ENCODE measurements around the gene SEMA3C.

The SEMA3C gene

DNA sequence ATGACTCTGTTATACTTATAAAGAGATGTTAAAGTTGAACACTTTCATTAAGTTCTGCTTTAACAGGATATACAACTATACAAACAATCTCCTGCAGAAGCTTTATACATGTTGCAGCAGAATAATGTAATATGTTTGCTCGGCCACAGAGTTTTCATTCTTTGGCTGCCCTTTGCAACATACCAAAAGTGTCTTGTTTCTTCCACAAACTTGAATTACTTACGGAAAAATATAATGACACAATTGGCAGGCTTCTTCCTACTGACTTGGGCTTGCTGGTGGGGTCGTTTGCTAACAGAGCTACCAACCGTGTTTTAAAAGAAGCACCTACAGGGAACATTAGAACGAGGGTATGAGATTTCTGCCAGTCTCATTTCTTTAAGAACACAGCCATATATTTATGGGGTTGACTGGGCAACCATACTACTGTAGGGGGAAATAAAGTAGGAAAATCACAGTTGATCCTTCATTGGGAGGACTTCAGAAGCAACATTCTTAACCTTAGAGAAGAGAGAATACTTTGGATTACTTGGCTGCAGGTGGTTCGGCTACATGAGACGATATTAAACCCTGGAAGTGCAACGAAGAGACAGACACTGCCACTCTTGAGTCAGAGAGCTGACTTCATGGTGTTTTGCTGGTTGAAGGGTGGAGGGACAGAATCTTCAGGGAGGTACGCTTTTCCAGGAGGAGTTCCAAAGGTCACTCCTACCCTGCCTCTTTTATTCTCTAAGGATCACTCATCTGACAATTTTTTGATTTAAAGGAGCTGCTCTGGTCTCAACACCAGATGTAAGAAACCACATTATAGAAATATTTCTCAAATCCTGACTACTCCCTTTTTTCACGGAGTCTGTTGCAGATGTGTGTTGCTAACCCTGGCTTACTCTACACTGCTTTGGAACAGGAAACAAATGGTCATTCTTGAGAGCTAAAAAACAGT is 123.9 kb downstream of the SEMA3C start:
- no peak overlapping the region for H3K4me3 ChIP-seq (ENCODE audit: low read length)
- DNase-seq (ENCODE audit: low read depth): no peak
- TF ChIP-seq CTCF (IDR thresholded peaks at IDR 0.05; ENCODE audit: insufficient read depth, low read depth, low read length, missing control alignments): no peak

GRCh38 chr7:80791509-80791929 is 127.3 kb downstream of the SEMA3C start:
- TF ChIP-seq CTCF (IDR thresholded peaks at IDR 0.05; ENCODE audit: insufficient read depth, low read depth, low read length, missing control alignments): no peak
- H3K4me3 ChIP-seq (ENCODE audit: low read length): no peak overlapping the region
- DNase-seq (ENCODE audit: low read depth): no peak

GRCh38 chr7:80790877-80791276 is 128.0 kb downstream of the SEMA3C start:
- no peak for DNase-seq (ENCODE audit: low read depth)
- no peak overlapping the region for H3K4me3 ChIP-seq (ENCODE audit: low read length)
- no peak for TF ChIP-seq CTCF (IDR thresholded peaks at IDR 0.05; ENCODE audit: insufficient read depth, low read depth, low read length, missing control alignments)

GRCh38 chr7:80787721-80788120 is 131.1 kb downstream of the SEMA3C start:
- no peak overlapping the region for H3K4me3 ChIP-seq (ENCODE audit: low read length)
- TF ChIP-seq CTCF (IDR thresholded peaks at IDR 0.05; ENCODE audit: insufficient read depth, low read depth, low read length, missing control alignments): no peak
- DNase-seq (ENCODE audit: low read depth): no peak

- no peak overlapping the region for H3K4me3 ChIP-seq (ENCODE audit: low read length)
- TF ChIP-seq CTCF (IDR thresholded peaks at IDR 0.05; ENCODE audit: insufficient read depth, low read depth, low read length, missing control alignments): no peak
- DNase-seq (ENCODE audit: low read depth): no peak
Observed at GRCh38 chr7:80785961-80786536, 132.8 kb downstream of the SEMA3C start.

GRCh38 chr7:80785276-80785675 is 133.6 kb downstream of the SEMA3C start:
- DNase-seq (ENCODE audit: low read depth): no peak
- H3K4me3 ChIP-seq (ENCODE audit: low read length): no peak overlapping the region
- TF ChIP-seq CTCF (IDR thresholded peaks at IDR 0.05; ENCODE audit: insufficient read depth, low read depth, low read length, missing control alignments): no peak
